ENCODE data around the gene IL34.
"Not testable (repeated sequence)": the region's sequence is repeated elsewhere in the genome, so short reads cannot be mapped to it uniquely, and the experiment has no call there.

IL34 gene

GRCh38 chr16:70634861-70635260 lies 11.5 kb upstream of the IL34 start:
- no peak for DNase-seq (ENCODE audit: low read depth)
- no peak for TF ChIP-seq CTCF (IDR thresholded peaks at IDR 0.05; ENCODE audit: control insufficient read depth, extremely low read depth, insufficient read depth)
- no peak overlapping the region for H3K4me3 ChIP-seq (ENCODE audit: low read depth, low read length)

- no peak for DNase-seq (ENCODE audit: low read depth)
- no peak overlapping the region for H3K4me3 ChIP-seq (ENCODE audit: low read depth, low read length)
- TF ChIP-seq CTCF (IDR thresholded peaks at IDR 0.05; ENCODE audit: control insufficient read depth, extremely low read depth, insufficient read depth): no peak
These were observed 10.9 kb upstream of the IL34 start for GRCh38 chr16:70635336-70636016.

GRCh38 chr16:70638814-70639792 lies 7.3 kb upstream of the IL34 start:
- no peak overlapping the region for H3K4me3 ChIP-seq (ENCODE audit: low read depth, low read length)
- DNase-seq (ENCODE audit: low read depth): no peak
- TF ChIP-seq CTCF (IDR thresholded peaks at IDR 0.05; ENCODE audit: control insufficient read depth, extremely low read depth, insufficient read depth): no peak

GRCh38 chr16:70642633-70643032 lies 3.7 kb upstream of the IL34 start:
- no peak for DNase-seq (ENCODE audit: low read depth)
- no peak for TF ChIP-seq CTCF (IDR thresholded peaks at IDR 0.05; ENCODE audit: control insufficient read depth, extremely low read depth, insufficient read depth)
- no peak overlapping the region for H3K4me3 ChIP-seq (ENCODE audit: low read depth, low read length)

GRCh38 chr16:70643264-70643663 lies 3.1 kb upstream of the IL34 start:
- not testable (repeated sequence) for DNase-seq (ENCODE audit: low read depth); H3K4me3 ChIP-seq (ENCODE audit: low read depth, low read length)

- no peak for DNase-seq (ENCODE audit: low read depth)
- no peak overlapping the region for H3K4me3 ChIP-seq (ENCODE audit: low read depth, low read length)
- TF ChIP-seq CTCF (IDR thresholded peaks at IDR 0.05; ENCODE audit: control insufficient read depth, extremely low read depth, insufficient read depth): no peak
These were observed 1.4 kb upstream of the IL34 start for GRCh38 chr16:70644763-70645597.
